Adrenal gland (tissue), 5 donors: Measurements from ENCODE around the gene CERS3.

Experiments
- POLR2A ChIP-seq, 2 donors: fragments of 450-650 bp; IDR thresholded peaks; one replicate each; pipeline ENCODE4 v1.6.1; 2017; ENCODE audit warnings: antibody characterized with exemption in 2 of 2, mild to moderate bottlenecking in 2 of 2, moderate library complexity in 1 of 2
- TF ChIP-seq, protein P1 (sequence below), 6 experiments: fragments of 450-650 bp in 4 of 6; fragments of 200-600 bp in 2 of 6; sonication (generic) in 1 of 6; IDR thresholded peaks; 1 replicate in 5 of 6; 2 replicates in 1 of 6; pipeline versions ENCODE4 v1.5.1 to v1.8.0; 2016 to 2021; ENCODE audit warnings: antibody characterized with exemption in 6 of 6, mild to moderate bottlenecking in 2 of 6, moderate library complexity in 1 of 6
- donor health status: DM: no; HTN: no; CAD: no.

DNA sequence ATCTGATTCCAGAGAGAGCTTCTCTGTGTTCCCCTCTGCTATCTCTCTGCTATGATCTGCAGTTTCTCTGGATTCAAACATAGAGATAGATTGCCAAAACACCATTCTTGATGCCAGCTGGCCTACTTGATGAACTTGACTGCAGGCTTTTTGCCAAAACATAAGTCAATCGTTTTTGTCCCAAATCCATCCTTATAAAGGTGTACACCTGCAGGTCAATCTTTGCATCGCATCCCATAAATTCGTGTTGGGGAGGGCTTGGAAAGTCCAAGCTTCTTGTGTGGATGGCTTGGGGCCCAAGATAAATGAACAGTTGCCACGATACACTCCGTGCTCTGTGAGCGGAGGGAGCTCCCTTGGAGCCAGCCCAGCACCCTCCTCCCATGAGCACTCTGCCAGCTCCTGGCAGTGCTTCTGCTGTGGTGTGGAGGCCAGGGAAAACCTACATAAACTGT is 2.7 kb downstream of the CERS3 start:
- TF ChIP-seq, protein P1, sequence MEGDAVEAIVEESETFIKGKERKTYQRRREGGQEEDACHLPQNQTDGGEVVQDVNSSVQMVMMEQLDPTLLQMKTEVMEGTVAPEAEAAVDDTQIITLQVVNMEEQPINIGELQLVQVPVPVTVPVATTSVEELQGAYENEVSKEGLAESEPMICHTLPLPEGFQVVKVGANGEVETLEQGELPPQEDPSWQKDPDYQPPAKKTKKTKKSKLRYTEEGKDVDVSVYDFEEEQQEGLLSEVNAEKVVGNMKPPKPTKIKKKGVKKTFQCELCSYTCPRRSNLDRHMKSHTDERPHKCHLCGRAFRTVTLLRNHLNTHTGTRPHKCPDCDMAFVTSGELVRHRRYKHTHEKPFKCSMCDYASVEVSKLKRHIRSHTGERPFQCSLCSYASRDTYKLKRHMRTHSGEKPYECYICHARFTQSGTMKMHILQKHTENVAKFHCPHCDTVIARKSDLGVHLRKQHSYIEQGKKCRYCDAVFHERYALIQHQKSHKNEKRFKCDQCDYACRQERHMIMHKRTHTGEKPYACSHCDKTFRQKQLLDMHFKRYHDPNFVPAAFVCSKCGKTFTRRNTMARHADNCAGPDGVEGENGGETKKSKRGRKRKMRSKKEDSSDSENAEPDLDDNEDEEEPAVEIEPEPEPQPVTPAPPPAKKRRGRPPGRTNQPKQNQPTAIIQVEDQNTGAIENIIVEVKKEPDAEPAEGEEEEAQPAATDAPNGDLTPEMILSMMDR (IDR thresholded peaks at IDR 0.05), result no peak
- TF ChIP-seq POLR2A (IDR thresholded peaks at IDR 0.05), result no peak
